ENCODE data around the gene RNGTT.
"Not testable (repeated sequence)": the region's sequence is repeated elsewhere in the genome, so short reads cannot be mapped to it uniquely, and the experiment has no call there.

The RNGTT gene

GRCh38 chr6:88858455-88858854 lies 105.0 kb downstream of the RNGTT start:
- DNase-seq = no peak

GRCh38 chr6:88856566-88856965 lies 106.9 kb downstream of the RNGTT start:
- no peak for DNase-seq

GRCh38 chr6:88855541-88856147 lies 107.8 kb downstream of the RNGTT start:
- DNase-seq = no peak

GRCh38 chr6:88852775-88853174 lies 110.6 kb downstream of the RNGTT start:
- DNase-seq = no peak

- DNase-seq = no peak
Observed at GRCh38 chr6:88852000-88852399, 111.4 kb downstream of the RNGTT start.

GRCh38 chr6:88848870-88849269 lies 114.5 kb downstream of the RNGTT start:
- DNase-seq = no peak

GRCh38 chr6:88843040-88843439 lies 120.4 kb downstream of the RNGTT start:
- DNase-seq = no peak

GRCh38 chr6:88842320-88842719 lies 121.1 kb downstream of the RNGTT start:
- no peak for DNase-seq

- no peak for DNase-seq
Observed at GRCh38 chr6:88840796-88841539, 122.5 kb downstream of the RNGTT start.

- DNase-seq = no peak
Observed at GRCh38 chr6:88840289-88840688, 123.1 kb downstream of the RNGTT start.

GRCh38 chr6:88839280-88839679 lies 124.1 kb downstream of the RNGTT start:
- DNase-seq = no peak

GRCh38 chr6:88835210-88835609 lies 128.2 kb downstream of the RNGTT start:
- DNase-seq = no peak

GRCh38 chr6:88833071-88833470 lies 130.3 kb downstream of the RNGTT start:
- DNase-seq = not testable (repeated sequence)

- not testable (repeated sequence) for DNase-seq
Observed at GRCh38 chr6:88827599-88827998, 135.8 kb downstream of the RNGTT start.

GRCh38 chr6:88825856-88826255 lies 137.6 kb downstream of the RNGTT start:
- DNase-seq = no peak

GRCh38 chr6:88823998-88824397 lies 139.4 kb downstream of the RNGTT start:
- no peak for DNase-seq

- DNase-seq = no peak
Observed at GRCh38 chr6:88815491-88815890, 147.9 kb downstream of the RNGTT start.

GRCh38 chr6:88814909-88815308 lies 148.5 kb downstream of the RNGTT start:
- no peak for DNase-seq

GRCh38 chr6:88813045-88813444 lies 150.4 kb downstream of the RNGTT start:
- DNase-seq = no peak

- no peak for DNase-seq
Observed at GRCh38 chr6:88810701-88811100, 152.7 kb downstream of the RNGTT start.

- no peak for DNase-seq
Observed at GRCh38 chr6:88810089-88810488, 153.3 kb downstream of the RNGTT start.

GRCh38 chr6:88808381-88808780 lies 155.0 kb downstream of the RNGTT start:
- DNase-seq = no peak

- DNase-seq = no peak
Observed at GRCh38 chr6:88807622-88808021, 155.8 kb downstream of the RNGTT start.

- no peak for DNase-seq
Observed at GRCh38 chr6:88806728-88807127, 156.7 kb downstream of the RNGTT start.

- no peak for DNase-seq
Observed at GRCh38 chr6:88804701-88805100, 158.7 kb downstream of the RNGTT start.

Measured in NCI-H748 treated with DMSO at 0.1 percent for 48 hours (cell line).